DND-41 (cell line): ENCODE data around the gene KTI12.

Experiments used
- ATAC-seq: fragments of 200-7000 bp; cut with Tn5 transposase; 3 replicates; pipeline ENCODE4 v1.9.1; 2021; ENCODE audit warnings: low read depth; ENCODE audit not compliant: insufficient read depth
- DNase-seq: peaks from one replicate; pipeline ENCODE4 v3.0.0-alpha.2; 2020
- H2AFZ ChIP-seq: 2 replicates; pipeline ENCODE4 v1.6.0; 2012; ENCODE audit warnings: low read depth, low read length
- H3K27ac ChIP-seq: 2 replicates; pipeline ENCODE4 v1.5.1; 2012; ENCODE audit warnings: low read length, inconsistent platforms
- H3K27me3 ChIP-seq: fragments of 200-600 bp; sonication (generic); 2 replicates; pipeline ENCODE4 v1.6.0; 2012; ENCODE audit warnings: low read length, mild to moderate bottlenecking, inconsistent platforms; ENCODE audit not compliant: insufficient read depth, poor library complexity
- H3K36me3 ChIP-seq: 2 replicates; pipeline ENCODE4 v1.5.1; 2012; ENCODE audit warnings: low read length, inconsistent platforms; ENCODE audit not compliant: insufficient read depth
- H3K4me1 ChIP-seq: 2 replicates; pipeline ENCODE4 v1.5.1; 2012; ENCODE audit warnings: mild to moderate bottlenecking, low read length; ENCODE audit not compliant: insufficient read depth
- H3K4me2 ChIP-seq: 2 replicates; pipeline ENCODE4 v1.6.0; 2012; ENCODE audit warnings: mild to moderate bottlenecking, moderate library complexity, low read length, inconsistent platforms; ENCODE audit not compliant: insufficient read depth
- H3K4me3 ChIP-seq, 2 experiments: fragments of 200-600 bp in 1 of 2; shearing (Covaris generic) in 1 of 2; 2 replicates each; pipeline ENCODE4 v1.5.1; 2012 to 2016; ENCODE audit warnings: inconsistent platforms in 2 of 2, low read length in 2 of 2, mild to moderate bottlenecking in 2 of 2, low read depth in 1 of 2, moderate library complexity in 1 of 2
- H3K79me2 ChIP-seq: 2 replicates; pipeline ENCODE4 v1.6.0; 2012; ENCODE audit warnings: low read length, inconsistent platforms; ENCODE audit not compliant: insufficient read depth
- H3K9ac ChIP-seq: 2 replicates; pipeline ENCODE4 v1.6.0; 2012; ENCODE audit warnings: low read depth, mild to moderate bottlenecking, inconsistent platforms, low read length, moderate library complexity
- H3K9me3 ChIP-seq: 2 replicates; pipeline ENCODE4 v1.5.1; 2012; ENCODE audit warnings: low read length, moderate library complexity, mild to moderate bottlenecking, inconsistent platforms; ENCODE audit not compliant: insufficient read depth, severe bottlenecking
- H4K20me1 ChIP-seq: 2 replicates; pipeline ENCODE4 v1.6.0; 2012; ENCODE audit warnings: low read length; ENCODE audit not compliant: insufficient read depth
- EZH2 ChIP-seq: IDR thresholded peaks from 3 replicates; pipeline ENCODE4 v1.6.1; 2012; ENCODE audit warnings: borderline replicate concordance, low read depth, mild to moderate bottlenecking, moderate library complexity, low read length, inconsistent platforms; ENCODE audit not compliant: severe bottlenecking
- TF ChIP-seq, protein P1 (sequence below): IDR thresholded peaks from 2 replicates; pipeline ENCODE4 v1.5.1; 2012; ENCODE audit warnings: borderline replicate concordance, low read length, moderate library complexity, mild to moderate bottlenecking; ENCODE audit not compliant: poor library complexity, severe bottlenecking; ENCODE audit errors: extremely low read depth

Gene KTI12

DNA sequence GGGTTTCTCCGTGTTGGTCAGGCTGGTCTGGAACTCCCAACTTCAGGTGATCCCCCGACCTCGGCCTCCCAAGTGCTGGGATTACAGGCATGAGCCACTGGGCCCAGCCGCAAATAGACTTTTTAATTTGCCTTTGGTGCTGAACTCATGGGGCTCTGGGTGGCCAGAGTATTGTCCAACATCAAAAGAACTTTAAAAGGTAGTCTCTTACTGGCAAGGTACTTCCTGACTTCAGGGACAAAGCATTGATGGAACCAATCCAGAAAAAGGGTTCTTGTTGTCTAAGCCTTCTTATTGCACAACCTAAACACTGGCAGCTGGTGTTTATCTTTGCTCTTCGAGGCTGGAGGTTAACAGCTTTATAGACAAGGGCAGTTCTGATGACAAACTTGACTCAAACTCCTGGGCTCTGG lies 3.8 kb upstream of the KTI12 start:
- ATAC-seq, result no peak
- Histone ChIP-seq H3K9ac (no peak overlapping the region), H3K9me3 (no peaks in the 10 kb centered on the region), H2AFZ (no peak overlapping the region), H3K4me1 (peaks cover 23% of the 10 kb centered on the region), H3K27ac (no peak overlapping the region), H3K4me2 (no peak overlapping the region), H3K4me3 (no peak overlapping the region), H3K79me2 (peaks cover 61% of the 10 kb centered on the region), H3K36me3 (peaks cover 74% of the 10 kb centered on the region), H3K27me3 (no peaks in the 10 kb centered on the region), H4K20me1 (peaks cover 17% of the 10 kb centered on the region)
- no peak for DNase-seq
- TF ChIP-seq, protein P1, sequence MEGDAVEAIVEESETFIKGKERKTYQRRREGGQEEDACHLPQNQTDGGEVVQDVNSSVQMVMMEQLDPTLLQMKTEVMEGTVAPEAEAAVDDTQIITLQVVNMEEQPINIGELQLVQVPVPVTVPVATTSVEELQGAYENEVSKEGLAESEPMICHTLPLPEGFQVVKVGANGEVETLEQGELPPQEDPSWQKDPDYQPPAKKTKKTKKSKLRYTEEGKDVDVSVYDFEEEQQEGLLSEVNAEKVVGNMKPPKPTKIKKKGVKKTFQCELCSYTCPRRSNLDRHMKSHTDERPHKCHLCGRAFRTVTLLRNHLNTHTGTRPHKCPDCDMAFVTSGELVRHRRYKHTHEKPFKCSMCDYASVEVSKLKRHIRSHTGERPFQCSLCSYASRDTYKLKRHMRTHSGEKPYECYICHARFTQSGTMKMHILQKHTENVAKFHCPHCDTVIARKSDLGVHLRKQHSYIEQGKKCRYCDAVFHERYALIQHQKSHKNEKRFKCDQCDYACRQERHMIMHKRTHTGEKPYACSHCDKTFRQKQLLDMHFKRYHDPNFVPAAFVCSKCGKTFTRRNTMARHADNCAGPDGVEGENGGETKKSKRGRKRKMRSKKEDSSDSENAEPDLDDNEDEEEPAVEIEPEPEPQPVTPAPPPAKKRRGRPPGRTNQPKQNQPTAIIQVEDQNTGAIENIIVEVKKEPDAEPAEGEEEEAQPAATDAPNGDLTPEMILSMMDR, result no peak
- no peak for TF ChIP-seq EZH2

DNA sequence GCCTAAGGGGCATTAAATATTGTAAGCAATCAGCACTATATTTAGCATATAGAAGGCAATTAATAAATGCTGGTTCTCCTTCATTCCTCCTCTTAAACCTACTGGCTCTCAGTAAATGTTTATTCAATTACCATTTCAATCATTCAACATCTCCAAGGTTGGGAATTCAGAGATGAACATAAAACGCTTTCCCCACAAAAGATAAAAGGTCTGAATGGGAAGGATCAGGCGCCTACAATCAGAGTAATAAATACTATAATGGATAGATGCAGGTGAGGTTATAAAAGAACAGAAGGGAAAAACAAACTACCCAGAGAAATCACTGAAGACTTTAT lies 407 bp upstream of the KTI12 start:
- Histone ChIP-seq H3K36me3 (peaks cover 76% of the 10 kb centered on the region), H3K4me3 (peak overlapping the region; percentile 58 to 86; a peak in 3 of 4 replicates), H3K4me1 (peaks cover 42% of the 10 kb centered on the region), H3K79me2 (peaks cover 66% of the 10 kb centered on the region), H3K27me3 (no peaks in the 10 kb centered on the region), H3K9ac (peak overlapping the region; percentile 75), H2AFZ (peak overlapping the region; percentile 79), H3K4me2 (peak overlapping the region; percentile 83), H3K27ac (peak overlapping the region; percentile 85), H3K9me3 (no peaks in the 10 kb centered on the region), H4K20me1 (peaks cover 26% of the 10 kb centered on the region)
- no peak for TF ChIP-seq EZH2
- TF ChIP-seq, protein P1, result no peak
- ATAC-seq, result no peak
- DNase-seq, result no peak

DNA sequence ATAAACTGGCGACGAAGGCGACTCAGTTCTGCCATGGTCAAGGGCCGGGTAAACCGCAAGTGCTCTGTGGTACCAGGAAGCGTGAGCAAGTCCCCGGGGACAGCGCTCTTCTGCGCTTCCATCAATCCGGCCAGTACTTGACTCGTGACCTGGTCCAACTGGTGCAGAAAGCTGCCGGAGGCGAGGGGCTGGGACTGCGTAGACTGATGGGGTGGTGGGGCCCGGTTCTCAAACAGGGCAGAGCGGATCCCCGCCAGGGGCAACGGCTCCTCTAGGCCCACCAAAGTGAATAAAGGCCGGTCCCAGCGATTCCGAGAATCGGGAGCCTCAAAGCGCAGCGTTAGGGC lies 852 bp downstream of the KTI12 start:
- H3K27ac ChIP-seq, result peak overlapping the region; percentile 85

More for the DNA sequence above, 852 bp downstream of the KTI12 start:
- no peaks in the 10 kb centered on the region for H3K9me3 ChIP-seq
- H3K4me3 ChIP-seq, result peak overlapping the region; percentile 58 to 86
- H4K20me1 ChIP-seq, result peaks cover 26% of the 10 kb centered on the region
- H3K27me3 ChIP-seq, result no peaks in the 10 kb centered on the region
- H3K79me2 ChIP-seq, result peaks cover 61% of the 10 kb centered on the region
- H3K9ac ChIP-seq, result peak overlapping the region; percentile 75
- peaks cover 42% of the 10 kb centered on the region for H3K4me1 ChIP-seq
- peak overlapping the region; percentile 79; the same call in 1 of the 2 replicates for H2AFZ ChIP-seq
- no peak for DNase-seq
- ATAC-seq, result peak; percentile 11
- H3K4me2 ChIP-seq, result peak overlapping the region; percentile 83
- TF ChIP-seq, protein P1, result no peak
- TF ChIP-seq EZH2, result no peak
- H3K36me3 ChIP-seq, result peaks cover 70% of the 10 kb centered on the region
